HL-60 (cell line): ENCODE results near the gene LEP.
A peak's percentile ranks its signal among the peaks of the same experiment; 100 is the strongest.
"Not testable (repeated sequence)": the region's sequence is repeated elsewhere in the genome, so short reads cannot be mapped to it uniquely, and the experiment has no call there.

Source experiments
- DNase-seq, 2 experiments: peaks; one replicate each; pipeline ENCODE4 v3.0.0-alpha.2; 2010 to 2020; ENCODE audit warnings: low read depth in 1 of 2, low spot score in 1 of 2
- H3K27ac ChIP-seq: fragments of 250-450 bp; sonication (Bioruptor Pico); replicated peaks from 2 replicates; pipeline ENCODE4 v1.5.1; 2020; ENCODE audit warnings: mild to moderate bottlenecking, moderate library complexity
- H3K27me3 ChIP-seq: fragments of 250-450 bp; sonication (Bioruptor Pico); 2 replicates; pipeline ENCODE4 v1.5.1; 2021; ENCODE audit warnings: mild to moderate bottlenecking, moderate library complexity; ENCODE audit not compliant: insufficient read depth, poor library complexity, severe bottlenecking
- H3K4me3 ChIP-seq: replicated peaks from 2 replicates; pipeline ENCODE4 v1.5.1; 2011; ENCODE audit warnings: mild to moderate bottlenecking, control low read depth, low read length; ENCODE audit not compliant: insufficient read depth
- CTCF ChIP-seq: IDR thresholded peaks from one replicate; pipeline ENCODE4 v1.5.1; 2011; ENCODE audit warnings: low read length, control low read depth, inconsistent platforms; ENCODE audit not compliant: insufficient read depth
- GABPA ChIP-seq: IDR thresholded peaks from 2 replicates; pipeline ENCODE4 v1.6.1; 2012; ENCODE audit warnings: low read depth
- POLR2AphosphoS5 ChIP-seq: IDR thresholded peaks from 2 replicates; pipeline ENCODE4 v1.6.1; 2012; ENCODE audit warnings: low read depth
- REST ChIP-seq: IDR thresholded peaks from 2 replicates; pipeline ENCODE4 v1.6.1; 2012; ENCODE audit warnings: low read depth; ENCODE audit not compliant: insufficient replicate concordance
- SPI1 ChIP-seq: IDR thresholded peaks from 2 replicates; pipeline ENCODE4 v1.6.1; 2012; ENCODE audit warnings: low read depth, mild to moderate bottlenecking, borderline replicate concordance

LEP gene

GRCh38 chr7:128281605-128282380 is 40.7 kb downstream of the LEP start:
- no peak for DNase-seq
- Histone ChIP-seq H3K27me3 (no peaks in the 10 kb centered on the region), H3K27ac (no peak overlapping the region), H3K4me3 (no peak overlapping the region)
- TF ChIP-seq SPI1, result no peak
- no peak for TF ChIP-seq POLR2AphosphoS5
- TF ChIP-seq GABPA, result no peak
- no peak for TF ChIP-seq CTCF
- no peak for TF ChIP-seq REST

GRCh38 chr7:128284102-128284501 is 43.0 kb downstream of the LEP start:
- no peak for TF ChIP-seq GABPA
- TF ChIP-seq CTCF, result no peak
- no peak for TF ChIP-seq SPI1
- H3K27ac ChIP-seq, result no peak overlapping the region
- no peaks in the 10 kb centered on the region for H3K27me3 ChIP-seq
- H3K4me3 ChIP-seq, result no peak overlapping the region
- DNase-seq, result no peak

GRCh38 chr7:128287556-128287955 is 46.5 kb downstream of the LEP start:
- TF ChIP-seq SPI1 (no peak), REST (no peak), CTCF (no peak), GABPA (no peak), POLR2AphosphoS5 (no peak)
- no peak overlapping the region for H3K4me3 ChIP-seq
- no peak for DNase-seq

GRCh38 chr7:128298004-128298403 is 56.9 kb downstream of the LEP start:
- H3K27me3 ChIP-seq, H3K4me3 ChIP-seq: not testable (repeated sequence)
- peak in 1 of 2 experiments; percentile 28 for DNase-seq
- H3K27ac ChIP-seq, result peak overlapping the region; percentile 50

More at GRCh38 chr7:128287556-128287955, 46.5 kb downstream of the LEP start:
- H3K27ac ChIP-seq, result no peak overlapping the region
- H3K27me3 ChIP-seq, result no peaks in the 10 kb centered on the region
